ENCODE measurements around the gene VTI1A.

GRCh38 chr10:112539340-112539739, 92.3 kb downstream of the VTI1A start:
- TF ChIP-seq CTCF (IDR thresholded peaks at IDR 0.05) (no peak), EP300 (IDR thresholded peaks at IDR 0.05) (no peak)

All from ovary (tissue), 3 donors.